Superior temporal gyrus (tissue), 1 donor: ENCODE results near the gene SEC11A.
A peak's percentile ranks its signal among the peaks of the same experiment; 100 is the strongest.
"Not testable (repeated sequence)": the region's sequence is repeated elsewhere in the genome, so short reads cannot be mapped to it uniquely, and the experiment has no call there.

Source experiments
- DNase-seq: peaks from one replicate; pipeline ENCODE4 v3.0.0-alpha.2; 2016; ENCODE audit errors: extremely low spot score

Gene SEC11A

DNA sequence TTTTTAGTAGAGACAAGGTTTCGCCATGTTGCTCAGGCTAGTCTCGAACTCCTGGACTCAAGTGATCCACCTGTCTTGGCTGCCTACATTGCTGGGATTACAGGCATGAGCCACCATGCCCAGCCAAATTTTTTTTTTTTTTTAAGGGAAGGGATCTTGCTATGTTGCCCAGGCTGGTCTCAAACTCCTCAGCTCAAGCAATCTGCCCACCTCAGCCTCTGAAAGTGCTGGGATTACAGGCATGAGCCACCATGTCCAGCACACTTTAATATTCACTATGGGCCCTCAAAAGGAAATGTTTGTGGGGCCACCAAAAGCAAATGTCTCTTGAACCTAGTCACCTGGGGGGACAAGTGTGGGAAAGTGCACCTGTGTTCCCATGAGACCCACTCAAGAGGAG is 73.3 kb downstream of the SEC11A start:
- not testable (repeated sequence) for DNase-seq

DNA sequence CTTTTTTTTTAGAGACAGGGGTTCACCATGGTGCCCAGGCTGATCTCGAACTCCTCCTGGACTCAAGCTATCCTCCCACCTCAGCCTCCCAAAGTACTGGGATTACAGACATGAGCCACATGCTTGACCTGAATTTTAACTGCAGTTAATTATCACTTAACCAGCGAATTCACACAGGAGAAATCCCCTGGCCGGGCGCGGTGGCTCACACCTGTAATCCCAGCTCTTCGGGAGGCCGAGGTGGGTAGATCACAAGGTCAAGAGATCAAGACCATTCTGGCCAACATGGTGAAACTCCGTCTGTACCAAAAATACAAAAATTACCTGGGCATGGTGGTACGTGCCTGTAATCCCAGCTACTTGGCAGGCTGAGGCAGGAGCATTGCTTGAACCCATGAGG is 74.1 kb downstream of the SEC11A start:
- DNase-seq: not testable (repeated sequence)

DNA sequence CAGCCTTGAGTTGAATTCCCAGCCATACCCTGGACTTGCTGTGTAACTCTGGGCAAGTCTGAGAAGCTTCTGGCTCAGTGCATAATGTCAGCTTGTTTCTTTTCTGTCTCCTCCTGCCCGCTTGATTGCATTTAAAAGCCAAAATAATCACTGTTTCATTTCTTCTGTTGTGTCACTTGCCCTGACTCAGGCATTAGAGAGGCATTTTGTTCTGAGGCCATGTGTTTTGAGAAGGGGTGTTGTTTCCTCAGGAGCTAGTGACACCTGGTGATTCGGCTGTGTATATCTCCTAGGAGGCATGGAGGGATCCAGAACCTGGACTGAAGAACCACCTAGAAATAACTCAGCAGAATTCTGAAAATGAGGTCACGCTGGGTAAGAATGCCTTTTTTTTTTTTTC is 77.8 kb downstream of the SEC11A start:
- DNase-seq: no peak

DNA sequence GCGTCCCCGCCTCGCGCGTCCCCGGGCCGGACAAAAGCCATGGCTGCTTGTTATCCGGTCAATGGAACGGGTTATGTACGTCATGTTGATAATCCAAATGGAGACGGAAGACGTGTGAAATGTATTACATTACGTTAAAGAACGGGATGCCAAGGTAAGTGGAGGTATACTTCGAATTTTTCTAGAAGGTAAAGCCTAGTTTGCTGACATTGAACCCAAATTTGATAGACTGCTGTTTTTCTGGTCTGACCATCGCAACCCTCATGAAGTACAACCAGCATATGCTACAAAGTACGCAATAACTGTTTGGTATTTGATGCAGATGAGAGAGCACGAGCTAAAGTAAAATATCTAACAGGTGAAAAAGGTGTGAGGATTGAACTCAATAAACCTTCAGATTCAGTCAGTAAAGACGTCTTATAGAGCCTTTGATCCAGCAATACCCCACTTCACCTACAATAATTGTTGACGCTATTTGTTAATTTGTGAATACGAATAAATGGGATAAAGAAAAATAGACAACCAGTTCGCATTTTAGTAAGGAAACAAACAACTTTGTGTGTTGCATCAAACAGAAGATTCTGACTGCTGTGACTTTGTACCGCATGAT is 81.6 kb downstream of the SEC11A start:
- DNase-seq: no peak

DNA sequence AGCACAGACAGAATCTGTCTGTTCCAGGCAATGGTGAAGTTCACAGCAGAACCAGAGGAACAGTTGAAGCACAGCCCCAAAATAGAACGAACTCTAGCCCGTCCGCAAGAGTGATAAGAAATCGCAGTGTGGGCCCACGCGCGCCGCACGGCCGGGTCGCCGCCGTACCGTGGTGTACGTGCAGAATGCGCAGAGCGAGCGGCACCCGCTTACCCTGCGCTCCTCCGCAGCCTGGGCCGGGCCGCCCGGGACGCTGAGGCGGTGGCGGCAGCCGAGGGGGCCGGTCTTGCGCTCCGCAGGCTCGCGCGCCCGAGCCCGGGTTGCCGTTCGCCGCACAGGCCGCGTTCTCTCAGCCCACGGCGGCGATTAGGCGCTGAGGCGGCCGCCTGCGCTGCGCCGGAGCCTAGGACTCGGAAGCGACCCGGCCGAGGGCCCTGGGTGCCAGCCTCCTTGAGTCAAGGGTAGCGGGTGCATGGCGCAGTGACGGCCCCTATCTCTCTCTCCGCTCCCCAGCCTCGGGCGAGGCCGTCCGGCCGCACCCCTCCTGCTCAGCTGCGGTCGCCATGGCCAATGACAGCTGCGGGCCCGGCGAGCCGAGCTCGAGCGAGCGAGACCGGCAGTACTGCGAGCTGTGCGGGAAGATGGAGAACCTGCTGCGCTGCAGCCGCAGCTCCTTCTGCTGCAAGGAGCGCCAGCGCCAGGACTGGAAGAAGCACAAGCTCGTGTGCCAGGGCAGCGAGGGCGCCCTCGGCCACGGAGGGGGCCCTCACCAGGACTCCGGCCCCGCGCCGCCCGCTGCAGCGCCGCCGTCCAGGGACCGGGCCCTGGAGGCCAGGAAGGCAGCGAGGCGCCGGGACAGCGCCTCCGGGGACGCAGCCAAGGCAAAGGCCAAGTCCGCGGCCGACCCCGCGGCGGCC is 82.4 kb downstream of the SEC11A start:
- DNase-seq: peak; percentile 76

DNA sequence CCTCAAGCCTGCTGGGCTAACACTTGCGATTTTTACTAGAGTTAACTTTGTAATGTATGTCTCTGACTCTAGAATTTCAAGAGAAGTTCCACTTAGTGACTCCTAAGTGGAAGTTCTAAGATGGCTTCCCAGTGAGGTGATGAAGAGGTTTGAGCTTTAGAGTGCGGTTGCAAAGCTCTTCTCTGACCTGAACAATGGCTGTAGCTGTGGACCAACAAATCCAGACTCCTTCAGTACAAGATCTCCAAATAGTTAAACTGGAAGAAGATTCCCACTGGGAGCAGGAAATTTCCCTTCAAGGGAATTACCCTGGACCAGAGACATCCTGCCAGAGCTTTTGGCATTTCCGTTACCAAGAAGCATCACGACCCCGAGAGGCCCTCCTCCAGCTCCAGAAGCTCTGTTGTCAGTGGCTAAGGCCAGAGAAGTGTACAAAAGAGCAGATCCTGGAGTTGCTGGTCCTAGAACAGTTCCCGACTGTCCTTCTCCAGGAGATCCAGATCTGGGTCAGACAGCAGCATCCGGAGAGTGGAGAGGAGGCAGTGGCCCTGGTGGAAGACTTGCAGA is 84.2 kb downstream of the SEC11A start:
- DNase-seq: no peak

DNA sequence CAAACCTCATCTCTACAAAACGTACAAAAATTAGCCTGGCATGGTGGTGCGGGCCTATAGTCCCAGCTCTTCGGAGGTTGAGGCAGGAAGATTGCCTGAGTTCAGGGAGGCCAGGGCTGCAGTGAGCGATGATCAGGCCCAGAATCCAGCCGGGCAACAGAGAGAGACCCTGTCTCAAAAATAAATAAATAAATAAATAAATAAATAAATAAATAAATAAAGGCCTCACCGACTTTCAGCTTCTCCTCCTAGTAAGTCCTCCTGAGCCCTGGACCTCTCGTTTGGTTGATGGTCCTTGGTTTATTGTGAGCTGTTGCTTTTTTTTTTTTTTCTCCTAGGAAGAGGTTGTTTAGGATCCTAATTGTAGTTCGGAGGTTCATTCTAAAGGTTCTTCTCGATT is 86.9 kb downstream of the SEC11A start:
- no peak for DNase-seq

DNA sequence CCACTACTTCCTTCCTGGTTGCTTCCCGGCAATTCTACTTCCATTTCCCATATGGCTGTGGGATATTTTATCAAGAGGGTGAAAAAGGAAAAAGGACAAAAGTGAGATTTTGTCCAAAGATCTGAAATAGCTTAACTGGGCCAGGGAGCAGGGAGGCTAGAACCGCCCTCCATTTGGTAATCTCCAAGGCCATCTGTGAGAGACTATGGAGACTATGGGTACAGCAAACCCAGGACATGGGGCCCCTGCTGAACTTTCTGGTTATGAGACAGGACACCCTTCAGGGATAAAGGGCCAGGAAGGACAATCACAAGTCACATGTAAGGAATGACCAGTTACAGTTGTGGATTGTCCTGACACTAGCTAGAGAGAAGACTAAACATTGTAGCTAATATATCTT is 90.8 kb downstream of the SEC11A start:
- DNase-seq: no peak

DNA sequence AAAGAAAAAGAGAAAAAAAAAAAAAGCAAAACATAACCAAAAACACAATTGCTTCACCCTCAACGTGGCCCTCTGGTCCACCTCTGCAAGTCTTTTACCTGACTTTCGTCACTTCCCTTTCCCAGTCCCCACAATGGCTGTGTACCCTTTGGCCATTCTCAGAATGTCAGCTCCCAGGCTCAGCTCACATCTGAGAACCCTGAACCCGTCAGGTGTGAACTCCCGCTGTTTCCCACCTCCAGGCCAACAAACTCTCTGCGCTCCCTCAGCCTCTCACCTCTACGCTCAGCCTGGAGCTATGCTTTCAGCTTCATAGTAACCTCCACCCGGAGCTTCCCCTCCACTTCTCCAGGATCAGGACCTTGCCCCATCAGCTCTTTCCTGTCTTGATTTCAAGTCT is 91.6 kb downstream of the SEC11A start:
- DNase-seq: no peak

DNA sequence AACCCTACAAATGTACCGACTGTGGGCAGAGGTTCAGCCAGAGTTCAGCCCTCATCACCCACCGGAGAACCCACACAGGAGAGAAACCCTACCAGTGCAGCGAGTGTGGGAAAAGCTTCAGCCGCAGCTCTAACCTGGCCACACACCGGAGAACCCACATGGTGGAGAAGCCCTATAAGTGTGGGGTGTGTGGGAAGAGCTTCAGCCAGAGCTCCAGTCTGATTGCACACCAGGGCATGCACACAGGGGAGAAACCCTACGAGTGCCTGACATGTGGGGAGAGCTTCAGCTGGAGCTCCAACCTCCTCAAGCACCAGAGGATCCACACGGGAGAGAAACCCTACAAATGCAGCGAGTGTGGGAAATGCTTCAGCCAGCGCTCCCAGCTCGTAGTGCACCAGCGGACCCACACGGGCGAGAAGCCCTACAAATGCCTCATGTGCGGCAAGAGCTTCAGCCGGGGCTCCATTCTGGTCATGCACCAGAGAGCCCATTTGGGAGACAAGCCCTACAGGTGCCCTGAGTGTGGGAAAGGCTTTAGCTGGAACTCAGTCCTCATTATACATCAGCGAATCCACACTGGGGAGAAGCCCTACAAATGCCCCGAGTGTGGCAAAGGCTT is 94.5 kb downstream of the SEC11A start:
- DNase-seq: no peak

DNA sequence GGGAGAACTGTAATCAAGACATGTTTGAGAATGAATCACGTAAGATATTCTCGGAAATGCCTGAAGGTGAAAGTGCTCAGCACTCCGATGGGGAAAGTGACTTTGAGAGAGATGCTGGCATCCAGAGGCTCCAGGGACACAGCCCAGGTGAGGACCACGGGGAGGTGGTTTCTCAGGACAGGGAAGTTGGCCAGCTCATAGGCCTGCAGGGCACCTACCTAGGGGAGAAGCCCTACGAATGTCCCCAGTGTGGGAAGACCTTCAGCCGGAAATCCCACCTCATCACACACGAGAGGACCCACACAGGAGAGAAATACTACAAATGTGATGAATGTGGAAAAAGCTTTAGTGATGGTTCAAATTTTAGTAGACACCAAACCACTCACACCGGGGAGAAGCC is 95.3 kb downstream of the SEC11A start:
- DNase-seq: no peak
